ENCODE results near the gene ACSM5.

The ACSM5 gene, protein sequence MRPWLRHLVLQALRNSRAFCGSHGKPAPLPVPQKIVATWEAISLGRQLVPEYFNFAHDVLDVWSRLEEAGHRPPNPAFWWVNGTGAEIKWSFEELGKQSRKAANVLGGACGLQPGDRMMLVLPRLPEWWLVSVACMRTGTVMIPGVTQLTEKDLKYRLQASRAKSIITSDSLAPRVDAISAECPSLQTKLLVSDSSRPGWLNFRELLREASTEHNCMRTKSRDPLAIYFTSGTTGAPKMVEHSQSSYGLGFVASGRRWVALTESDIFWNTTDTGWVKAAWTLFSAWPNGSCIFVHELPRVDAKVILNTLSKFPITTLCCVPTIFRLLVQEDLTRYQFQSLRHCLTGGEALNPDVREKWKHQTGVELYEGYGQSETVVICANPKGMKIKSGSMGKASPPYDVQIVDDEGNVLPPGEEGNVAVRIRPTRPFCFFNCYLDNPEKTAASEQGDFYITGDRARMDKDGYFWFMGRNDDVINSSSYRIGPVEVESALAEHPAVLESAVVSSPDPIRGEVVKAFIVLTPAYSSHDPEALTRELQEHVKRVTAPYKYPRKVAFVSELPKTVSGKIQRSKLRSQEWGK

DNA sequence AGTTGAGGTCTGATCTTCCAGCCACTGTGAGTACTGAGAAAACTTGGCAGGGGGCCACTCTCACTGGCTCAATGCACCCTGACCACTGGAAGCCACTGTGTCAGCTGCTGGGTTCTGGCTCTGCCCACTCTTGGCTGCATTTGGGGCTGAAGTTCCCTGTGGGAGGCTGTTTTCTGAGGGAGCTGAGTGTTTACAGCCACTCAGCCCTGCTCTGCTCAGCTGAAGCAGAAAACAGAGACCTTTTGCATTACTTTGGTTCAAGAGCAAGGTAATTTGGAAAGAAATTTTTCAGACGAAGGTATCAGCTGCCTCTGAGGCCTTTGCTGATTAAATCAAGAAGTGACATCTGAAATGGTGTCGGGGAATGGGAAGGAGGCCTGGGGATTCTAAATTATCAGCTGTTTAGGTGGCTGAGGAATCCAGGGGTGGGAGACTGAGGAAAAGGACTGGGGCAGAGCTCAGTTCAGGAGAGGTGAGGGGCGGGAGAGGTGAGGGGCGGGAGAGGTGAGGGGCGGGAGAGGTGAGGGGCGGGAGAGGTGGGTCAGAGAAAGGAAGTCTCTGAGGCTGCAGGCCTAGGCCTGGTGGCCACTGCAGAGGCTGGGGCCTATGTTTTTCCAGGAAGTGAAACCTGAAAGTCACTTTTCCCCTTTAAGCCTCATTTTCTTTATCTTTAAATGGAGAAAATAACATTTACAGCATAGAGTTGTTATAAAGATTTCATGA is at the start of gene ACSM5:
Gene ACSM5 (plus strand): TSS at position 137 of the 723 bp plus-strand sequence. CDS start 1,951 bp downstream, outside the sequence.
- DNase-seq = no peak

DNA sequence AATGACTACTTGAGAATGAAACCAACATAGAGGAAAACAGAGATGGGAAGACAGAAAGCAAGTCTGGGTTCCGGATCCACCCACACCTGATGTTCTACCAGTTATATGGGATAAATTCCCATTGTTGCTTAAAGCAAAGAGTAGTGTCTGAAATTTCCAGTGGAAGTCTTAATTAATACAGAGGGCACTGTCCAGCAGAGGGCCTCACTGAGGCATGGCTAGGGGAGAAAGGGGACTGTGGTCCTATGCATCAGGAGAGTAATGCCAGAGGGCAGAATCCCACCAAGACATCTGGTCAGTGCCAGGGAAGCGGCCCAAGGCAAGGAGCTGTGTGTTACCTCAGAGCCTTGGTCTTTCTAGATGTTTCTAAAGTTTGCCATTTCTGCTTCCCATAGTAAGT is 49.3 kb upstream of the ACSM5 start:
- DNase-seq = no peak

DNA sequence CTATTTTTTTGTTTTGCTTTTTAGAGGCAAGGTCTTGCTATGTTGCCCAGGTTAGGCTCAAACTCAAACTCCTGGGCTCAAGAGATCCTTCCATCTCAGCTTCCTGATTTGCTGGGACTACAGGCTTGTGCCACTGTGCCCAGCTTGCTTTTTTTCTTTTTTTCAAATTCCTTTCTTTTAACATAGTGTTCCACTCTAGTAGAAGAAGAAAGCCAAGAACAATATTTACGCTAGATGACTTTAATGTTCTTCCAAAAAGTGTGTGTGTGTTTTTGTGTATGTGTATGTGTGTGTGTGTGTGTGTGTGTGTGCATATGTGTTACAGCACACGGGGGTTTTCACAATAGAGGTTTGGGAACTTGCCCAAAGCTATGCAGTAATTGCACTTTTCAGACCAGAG is 46.1 kb upstream of the ACSM5 start:
- no peak for DNase-seq

DNA sequence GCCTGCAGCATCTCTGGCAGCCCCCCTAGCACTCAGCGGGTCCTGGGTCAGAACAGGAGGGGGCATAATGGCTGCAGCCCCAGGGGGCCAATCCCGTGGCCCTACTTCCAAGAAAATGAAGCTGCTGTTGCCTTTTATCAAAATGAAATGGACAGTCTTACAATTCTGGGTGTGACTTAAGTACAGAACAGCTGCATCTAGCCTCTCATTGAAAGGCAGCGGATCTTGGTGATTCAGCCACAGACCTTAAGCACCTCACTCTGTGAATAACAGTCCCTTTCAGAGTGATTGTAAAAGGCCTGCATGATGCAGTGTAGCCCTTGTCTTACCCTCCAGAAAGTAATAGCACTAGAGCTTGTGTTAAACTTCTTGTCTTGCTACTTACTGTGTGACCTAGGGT is 45.3 kb upstream of the ACSM5 start:
- no peak for DNase-seq

DNA sequence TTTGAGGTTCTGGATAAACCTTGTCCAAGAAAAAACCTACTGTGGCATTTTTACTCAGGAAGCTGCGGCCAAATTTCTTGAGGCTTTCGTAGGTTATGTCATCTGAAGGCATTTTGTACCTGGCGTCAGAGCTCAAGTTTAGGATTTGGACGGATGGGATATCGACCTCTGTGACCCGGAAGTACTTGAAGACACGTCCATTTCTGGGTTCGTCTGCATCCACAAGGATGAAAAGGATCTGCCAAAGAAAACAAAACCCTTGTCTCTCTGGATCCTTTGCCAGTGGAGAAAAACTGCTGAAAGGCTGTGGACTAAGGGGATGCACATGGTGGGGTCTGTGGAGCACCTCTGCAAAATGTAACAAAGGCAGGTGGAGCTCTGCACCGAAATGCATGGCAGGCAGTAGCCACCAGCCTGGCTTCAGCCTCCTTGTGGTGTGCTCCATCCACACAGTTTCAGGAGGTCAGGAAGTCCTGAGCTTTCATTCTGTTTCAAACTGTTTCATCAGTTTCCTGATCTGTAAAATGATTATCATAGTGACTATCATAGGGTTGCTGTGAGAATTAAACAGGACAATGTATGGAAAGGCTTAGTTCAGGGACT is 39.8 kb upstream of the ACSM5 start:
- no peak for DNase-seq

DNA sequence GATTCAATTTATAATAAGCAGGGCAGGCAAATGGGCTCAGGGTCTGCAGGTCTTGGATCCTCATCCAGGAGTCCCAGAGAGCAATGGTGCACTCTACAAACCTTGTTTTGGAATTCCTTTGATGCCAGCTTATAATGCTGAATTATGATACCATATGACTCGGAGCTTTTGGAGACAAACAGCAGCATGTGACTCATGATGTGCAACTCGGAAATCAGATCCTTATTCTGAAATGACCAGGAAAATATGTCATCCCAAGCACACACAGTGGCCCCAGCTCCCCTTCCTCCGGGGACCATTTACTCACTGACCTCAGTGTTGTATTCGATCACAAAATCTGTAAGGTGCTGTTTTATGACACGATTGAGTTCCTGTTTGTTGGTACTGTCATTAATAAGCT is 36.6 kb upstream of the ACSM5 start:
- no peak for DNase-seq

DNA sequence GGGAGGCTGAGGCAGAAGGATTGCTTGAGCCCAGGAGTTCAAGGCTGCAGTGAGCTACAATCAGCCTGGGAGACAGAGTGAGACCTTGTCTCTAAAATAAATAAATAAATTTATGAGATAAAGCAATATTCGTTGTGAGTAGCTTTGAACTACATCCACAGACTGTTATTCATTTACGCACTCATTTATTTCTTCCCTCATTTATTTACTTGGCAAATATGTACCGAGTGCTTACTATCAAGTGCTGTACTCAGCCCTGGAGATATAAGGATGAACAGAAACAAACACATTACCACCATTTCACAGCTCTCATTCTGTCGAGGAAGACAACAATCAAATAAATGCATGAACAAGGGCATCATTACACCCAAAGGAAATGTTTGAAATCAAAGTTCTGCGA is 32.2 kb upstream of the ACSM5 start:
- DNase-seq = no peak

DNA sequence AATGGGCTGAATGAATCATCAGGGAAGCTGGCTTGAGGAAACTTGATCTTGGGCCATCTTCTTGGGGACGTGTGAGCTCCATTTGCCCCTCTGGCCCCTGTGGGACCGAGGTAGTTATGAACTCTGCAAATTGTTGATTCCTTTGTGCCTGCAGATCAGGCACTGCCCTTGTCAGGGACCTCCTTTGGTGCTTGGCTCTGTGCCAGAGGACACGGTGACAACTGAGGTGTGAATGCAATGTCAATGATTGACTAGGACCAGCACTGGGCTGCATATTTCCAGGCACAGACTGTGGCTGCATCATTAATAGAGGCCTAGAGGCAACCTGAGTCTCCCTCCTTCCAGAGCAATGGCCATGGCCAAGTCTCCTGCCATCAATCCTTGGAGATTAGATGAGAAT is 28.6 kb upstream of the ACSM5 start:
- DNase-seq = no peak

DNA sequence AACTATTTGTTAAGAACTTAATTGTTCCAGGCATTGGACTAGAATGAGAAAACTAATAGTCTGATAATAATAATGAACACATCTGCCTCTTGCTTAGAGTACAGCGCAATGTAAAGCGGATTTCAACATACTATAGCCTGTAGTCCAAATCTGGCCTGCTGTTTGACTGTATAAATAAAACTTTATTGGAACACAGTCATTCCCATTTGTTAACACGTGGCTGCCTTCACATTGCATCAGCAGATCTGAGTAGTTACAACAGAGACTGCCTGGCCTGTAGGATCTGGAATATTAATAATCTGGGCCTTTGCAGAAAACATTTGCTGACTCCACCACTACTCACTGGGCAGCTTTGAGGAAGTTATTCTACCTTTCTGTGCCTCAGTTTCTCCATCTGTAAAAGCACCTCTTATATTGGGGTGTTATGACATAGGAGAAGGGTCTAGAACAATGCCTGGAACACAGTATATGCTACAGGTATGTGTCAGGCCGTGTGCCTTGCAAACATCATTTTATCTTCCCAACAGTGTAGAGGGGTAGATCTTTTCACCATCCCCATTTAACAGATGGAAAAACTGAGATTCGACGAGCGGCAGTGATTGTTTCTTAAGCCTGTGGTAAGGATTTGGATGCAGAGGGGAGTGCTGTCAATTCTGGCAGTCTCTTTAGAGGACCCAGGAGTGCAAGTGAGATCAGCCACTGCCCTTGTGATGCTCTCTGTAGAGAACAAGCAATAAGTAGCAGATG is 27.0 kb upstream of the ACSM5 start:
- DNase-seq = no peak

DNA sequence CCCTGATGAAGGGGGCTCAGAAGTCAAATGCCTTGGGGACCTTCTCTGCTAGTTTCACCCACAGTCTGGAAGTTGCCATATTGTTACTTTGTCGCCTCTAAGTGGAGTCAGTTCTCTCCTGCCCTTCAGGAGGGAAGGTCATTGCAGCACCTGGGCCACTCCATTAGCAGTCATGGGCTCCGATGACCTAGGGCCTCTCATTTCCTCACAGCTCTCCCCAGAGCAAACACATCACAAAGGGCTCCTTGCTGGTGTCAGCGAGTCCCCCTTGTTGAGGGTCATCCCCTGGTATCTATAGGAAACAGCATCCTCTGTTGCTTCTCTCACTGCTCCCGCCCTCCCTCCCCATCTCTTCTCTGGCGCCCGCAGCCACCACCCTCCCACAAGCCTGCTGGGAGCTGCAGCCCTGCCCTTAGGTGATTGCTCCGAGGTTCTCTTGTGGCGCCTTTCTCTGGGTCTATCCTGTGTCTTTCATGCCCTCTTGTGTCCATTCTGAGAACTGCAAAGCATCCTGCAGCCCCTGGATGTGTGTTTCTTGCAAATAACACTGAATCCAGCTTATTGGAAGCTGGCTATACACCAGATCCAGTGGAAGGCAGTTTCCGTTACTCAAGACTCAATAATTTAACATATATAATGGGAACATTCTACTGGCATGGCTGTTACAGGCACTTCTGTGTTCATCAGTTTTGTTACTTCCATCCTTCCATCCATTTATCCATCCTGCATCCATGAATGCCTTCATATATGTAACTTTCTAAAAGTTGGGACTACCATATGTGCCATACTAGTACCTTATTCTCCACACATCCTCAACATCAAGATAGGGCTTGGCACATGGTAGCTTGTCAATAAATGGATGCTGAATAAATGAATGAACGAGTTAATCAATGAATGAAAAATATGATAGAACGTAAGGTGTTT is 26.0 kb upstream of the ACSM5 start:
- DNase-seq = peak; percentile 84

DNA sequence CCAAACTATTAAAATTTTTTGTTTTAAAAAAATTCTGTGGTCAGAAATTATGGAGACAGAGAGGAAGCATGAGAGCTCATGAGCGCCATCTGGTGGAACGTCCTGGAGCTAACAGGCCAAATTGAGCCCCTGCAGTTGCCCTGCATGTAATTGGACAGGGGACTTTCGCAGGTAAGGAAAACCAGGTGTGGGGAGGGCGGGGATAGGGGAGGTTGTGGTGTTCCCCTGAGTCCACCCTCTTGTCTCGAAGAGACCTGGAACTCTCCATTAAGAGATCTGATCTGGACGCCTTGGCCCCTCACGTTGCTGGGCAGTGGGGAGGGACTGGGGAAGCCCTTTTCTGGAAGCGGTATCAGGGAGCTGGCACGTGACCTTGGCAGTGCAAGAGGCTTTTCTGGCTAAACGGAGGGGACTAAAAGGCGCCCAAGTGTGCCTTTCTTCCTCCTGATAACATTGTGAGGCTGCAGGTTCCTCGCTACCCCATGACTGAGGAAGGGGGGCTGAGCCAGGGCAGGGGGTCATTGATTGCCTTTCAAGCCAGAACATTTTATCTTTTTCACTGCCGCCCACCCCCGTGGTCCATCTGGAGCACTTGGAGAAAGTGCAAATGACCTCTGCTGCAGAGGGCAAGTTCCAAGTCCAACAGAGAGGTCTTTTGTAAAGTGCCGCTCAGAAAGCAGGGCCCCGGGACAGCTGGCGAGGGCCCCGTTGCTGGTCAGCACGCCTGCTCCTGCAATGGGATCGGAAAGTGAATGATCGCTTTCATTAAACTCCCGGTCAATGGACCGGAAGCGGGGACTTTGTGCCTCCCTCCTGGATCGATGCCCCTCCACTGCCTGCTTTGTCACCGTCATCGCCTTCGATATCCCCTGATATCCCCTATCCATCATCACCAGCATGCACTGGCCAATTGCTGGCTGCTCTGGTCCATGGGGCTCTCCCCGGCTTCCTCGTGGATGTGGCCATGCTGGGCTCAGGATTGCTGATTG is 23.2 kb upstream of the ACSM5 start:
- DNase-seq = peak; percentile 41

DNA sequence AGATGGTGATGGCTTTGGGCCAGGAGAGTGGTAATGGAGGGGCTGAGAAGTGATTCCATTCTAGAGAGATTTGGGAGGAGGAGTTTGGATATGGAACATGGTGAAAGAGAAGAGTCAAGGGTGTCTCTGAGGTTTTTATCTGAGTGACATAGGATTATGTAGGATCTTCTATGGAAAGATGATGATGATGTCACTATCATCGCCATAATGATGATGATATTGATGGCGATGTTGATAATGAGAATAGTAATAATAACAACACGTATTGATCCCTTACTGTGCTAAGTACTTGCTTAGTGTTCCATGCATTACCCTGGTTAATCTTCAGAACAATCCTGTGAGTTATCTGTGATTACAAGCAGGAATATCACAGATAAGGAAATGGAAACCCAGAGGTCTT is 21.4 kb upstream of the ACSM5 start:
- DNase-seq = no peak

DNA sequence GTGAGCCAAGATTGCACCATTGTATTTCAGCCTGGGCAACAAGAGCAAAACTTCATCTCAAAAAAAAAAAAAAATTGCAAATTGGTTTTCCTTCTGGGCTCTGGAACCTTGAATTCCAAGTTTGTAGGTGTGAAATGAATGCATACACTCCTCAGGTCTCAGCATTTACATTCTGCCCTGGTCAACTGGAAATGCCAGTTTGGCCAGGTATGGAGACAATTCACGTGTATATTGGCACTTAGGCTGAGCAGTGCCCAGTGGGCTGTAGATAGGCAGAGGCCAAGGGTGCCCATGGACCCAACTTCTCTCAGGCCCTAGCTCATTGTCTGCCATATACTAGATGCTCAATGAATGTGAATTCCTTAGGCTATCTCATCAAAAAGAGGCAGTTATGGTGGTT is 20.5 kb upstream of the ACSM5 start:
- no peak for DNase-seq

DNA sequence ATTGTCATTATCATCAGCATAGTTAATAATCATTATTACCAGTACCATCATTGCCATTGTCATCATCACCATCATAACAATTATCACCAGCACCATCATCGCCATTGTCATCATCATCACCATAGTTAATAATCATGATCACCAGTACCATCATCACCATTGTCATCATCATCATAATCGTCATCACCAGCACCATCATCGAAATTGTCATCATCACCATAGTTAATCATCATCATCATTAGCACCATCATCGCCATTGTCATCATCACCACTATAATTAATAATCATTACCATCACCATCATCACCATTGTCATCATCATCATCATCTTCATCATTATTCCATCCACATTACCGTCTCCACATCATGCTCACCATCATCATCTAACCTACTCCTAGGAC is 18.3 kb upstream of the ACSM5 start:
- no peak for DNase-seq

DNA sequence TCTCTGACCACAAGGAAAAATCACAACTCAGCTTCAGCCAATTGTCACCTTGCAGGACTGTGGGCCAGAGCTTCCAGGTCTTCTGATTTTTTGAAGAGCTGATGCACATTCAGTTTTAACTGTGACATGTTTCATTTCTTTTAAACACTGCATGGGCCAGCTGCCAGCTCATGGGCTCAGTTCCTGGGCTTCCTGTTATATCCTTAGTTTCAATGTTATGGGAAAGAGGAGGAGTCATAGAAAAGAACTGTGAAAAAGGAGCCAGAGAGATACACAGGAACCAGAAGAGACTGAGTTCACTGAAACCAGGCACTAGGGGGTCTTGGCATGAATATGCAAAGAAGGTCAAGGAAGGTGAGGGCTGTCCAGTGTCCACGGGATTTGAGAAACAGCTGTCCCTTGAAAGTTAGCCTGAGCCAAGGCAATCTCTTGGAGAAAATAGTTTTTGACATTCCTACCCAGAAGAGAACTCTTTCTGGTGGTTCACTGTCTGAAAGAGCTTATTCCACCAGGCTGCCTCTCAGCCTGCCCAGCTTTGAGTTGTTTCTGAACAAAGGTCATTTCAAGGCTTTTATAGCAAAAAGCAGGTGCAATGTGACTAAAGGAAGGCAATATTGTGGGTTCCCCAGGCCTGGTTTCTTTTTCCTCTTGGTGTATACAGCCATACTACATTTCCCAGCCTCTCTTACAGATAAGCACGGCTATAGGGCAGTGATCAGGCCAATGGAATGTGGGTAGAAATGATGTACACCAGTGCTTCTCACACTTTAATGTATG is 15.3 kb upstream of the ACSM5 start:
- DNase-seq = no peak

DNA sequence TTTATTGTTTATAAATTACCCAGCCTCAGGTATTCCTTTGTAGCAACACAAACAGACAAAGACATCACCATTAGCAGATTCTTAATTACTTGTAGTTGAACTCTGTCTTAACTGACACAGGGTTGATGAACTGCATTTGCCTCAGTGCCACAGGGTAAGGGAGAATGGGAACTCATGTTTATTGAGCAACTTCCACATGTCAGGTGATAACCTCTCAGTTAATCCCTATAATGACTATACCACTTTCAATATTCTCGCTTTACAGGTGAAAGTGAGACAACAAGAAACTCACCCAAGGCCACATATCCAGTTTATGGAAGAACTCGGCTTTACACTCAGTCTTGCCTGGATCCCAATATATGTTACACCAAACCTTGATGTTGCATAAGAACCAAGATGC is 13.4 kb upstream of the ACSM5 start:
- DNase-seq = no peak

DNA sequence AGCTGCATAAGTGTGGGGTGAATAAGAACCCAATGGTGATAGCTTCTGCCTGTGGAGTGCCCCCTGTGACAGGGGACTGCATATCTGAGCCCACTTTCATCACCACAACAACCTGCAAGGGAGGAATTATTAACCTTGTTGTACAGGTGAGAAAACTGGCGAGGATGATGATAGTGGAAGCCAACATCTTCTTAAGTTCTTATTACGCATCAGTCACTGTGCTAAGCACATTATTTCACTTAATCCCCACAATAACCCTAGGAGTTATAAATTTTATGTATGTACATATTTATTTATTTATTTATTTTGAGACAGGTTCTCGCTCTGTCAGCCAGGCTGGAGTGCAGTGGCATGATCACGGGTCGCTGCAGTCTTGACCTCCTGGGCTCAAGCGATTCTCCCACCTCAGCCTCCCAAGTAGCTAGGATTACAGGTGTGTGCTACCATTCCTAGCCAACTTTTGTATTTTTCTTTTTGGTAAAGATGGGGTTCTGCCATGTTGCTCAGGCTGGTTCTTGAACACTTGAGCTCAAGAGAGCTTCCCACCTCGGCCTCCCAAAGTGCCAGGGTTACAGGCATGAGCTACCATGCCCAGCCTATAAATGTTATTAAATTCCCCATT is 12.4 kb upstream of the ACSM5 start:
- DNase-seq = no peak

DNA sequence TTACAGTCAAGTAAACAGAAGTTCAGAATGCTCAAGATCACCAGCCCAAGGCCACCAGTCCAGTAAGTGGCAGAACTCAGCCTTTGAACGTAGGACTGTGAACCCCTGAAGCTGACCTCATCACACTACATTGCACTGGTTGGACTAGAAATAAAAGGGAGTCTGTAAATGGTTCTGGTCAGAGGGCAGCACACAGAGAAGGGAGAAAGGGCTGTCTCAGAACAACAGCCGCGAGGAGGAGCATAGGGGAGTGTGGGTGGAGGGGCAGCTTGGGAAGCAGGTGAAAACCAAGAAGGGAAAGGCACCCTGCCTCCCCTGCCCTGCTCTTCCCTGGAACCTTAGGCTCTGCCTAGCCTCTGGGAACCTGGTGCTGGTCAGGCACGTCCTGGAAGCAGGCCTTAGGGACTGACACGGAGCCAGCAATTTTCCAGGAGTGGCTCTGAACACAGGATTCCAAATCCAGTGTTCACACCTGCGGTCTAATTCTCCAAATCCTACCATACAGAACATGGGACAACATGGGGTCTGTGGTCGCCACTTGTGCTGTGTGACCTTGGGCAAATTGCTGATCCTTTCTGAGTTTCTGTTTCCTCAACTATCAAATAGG is 11.8 kb upstream of the ACSM5 start:
- no peak for DNase-seq

DNA sequence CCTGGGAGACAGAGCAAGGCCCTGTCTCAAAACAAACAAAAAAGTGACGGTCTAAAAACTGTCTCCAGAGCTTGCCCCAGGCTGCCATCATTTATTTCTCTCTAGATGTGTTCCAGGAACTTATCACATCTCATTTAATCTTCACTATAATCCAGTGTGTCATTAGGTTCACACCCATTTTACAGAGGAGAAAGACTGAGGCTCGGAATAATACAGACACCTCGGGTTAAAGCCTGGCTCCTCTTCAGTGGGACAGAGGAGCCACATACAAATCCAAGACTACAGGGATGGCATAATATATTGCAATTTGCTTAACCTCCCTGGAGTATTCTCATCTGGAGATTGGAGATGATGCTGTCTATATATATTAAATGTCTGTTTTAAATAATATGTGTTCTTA is 10.7 kb upstream of the ACSM5 start:
- DNase-seq = no peak
